GM19035 (cell line): ENCODE results near the gene CARD11.
"Not testable (repeated sequence)": the region's sequence is repeated elsewhere in the genome, so short reads cannot be mapped to it uniquely, and the experiment has no call there.

Experiments
- ATAC-seq: cut with Tn5 transposase; IDR thresholded peaks from one replicate; pipeline ENCODE4 v1.9.1; 2021; ENCODE audit not compliant: unreplicated experiment

Gene CARD11

GRCh38 chr7:3021825-3022224 lies 21.8 kb downstream of the CARD11 start:
- no peak for ATAC-seq

GRCh38 chr7:3021224-3021623 lies 22.4 kb downstream of the CARD11 start:
- ATAC-seq: not testable (repeated sequence)

GRCh38 chr7:3020416-3020815 lies 23.3 kb downstream of the CARD11 start:
- ATAC-seq: no peak

- no peak for ATAC-seq
These were observed 23.9 kb downstream of the CARD11 start for GRCh38 chr7:3019801-3020200.

DNA sequence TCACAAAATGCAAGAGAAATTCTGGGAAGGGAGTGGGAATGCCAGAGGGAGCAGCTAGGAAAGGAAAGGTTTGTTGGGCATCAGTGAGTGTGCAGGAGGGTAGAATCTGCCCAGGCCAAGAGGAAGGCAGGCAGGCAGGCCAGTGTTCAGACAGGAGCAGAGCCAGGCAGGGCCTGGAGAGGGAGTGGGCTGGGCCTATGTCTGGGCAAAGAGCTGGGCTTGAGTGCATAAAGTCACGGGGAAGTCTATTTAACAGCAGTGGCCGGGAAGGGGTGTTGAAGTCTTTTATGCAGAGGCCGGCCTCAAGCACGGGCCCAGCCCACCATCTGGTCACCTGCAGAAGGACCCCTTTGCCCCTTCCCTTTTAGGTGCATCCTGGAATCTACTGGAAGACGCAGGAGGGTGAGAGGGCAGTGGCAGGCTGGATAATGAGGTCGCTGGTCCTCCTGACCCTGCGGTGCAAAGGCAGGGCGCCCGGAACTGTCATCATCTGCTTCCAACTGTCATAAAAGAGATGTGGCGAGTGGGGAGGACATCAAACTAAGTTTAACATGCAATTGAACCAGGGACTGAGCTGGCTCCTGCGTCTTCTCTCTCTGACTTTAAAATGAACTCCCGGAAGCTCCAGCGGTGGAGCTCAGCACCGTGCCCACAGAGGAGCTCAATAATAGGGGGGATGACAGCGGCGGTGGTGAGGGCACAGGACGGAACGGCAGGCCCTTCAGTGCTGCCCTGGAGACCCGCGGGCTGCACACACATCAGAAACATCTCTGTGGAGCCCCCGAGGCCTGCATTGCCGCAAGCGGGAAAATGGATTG lies 29.5 kb downstream of the CARD11 start:
- ATAC-seq: no peak

DNA sequence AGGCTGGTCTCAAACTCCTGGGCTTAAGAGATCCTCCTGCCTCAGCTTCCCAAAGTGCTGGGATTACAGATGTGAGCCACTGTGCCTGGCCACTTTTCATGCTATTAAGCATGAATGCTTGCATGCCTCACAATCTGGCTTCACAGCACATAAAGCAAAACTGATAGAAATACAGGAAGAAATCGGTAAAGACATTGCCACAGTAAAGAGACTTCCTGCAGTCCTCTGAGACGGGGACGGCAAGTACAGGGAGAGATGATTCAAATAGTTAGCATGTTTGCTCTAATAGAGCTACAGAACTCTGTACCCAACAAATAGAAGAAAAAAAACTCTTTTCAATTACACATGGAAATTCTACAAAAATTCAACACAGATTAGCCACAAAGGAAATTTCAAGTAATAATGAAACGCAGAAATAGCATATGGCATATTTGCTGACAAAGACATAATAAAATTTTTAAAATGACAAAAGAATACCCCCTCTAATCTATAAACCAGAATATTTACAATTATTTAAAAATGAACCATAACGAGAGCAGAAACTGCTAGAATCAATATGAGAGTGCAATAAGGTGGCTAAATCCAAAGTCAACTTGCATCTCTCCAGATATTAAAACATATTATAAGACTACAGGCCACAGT lies 32.3 kb downstream of the CARD11 start:
- no peak for ATAC-seq

DNA sequence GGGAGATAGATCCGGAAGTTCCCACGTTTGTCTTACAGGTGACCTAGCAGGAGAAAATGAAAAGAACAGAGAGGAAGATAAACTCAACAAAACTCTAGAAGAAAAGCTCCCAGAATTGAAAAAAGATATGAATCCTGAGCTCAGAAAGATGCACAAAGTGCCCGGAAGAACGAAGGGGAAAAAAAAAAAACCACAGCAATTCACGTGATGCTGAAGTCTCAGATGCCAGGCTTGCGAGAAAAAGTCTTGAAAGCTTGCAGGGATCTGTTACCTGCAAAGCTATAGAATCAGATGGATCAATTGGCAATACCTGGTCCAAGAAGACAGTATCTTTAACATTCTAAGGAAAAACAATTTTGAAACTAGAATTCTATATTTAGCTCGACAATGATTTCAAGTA lies 33.5 kb downstream of the CARD11 start:
- no peak for ATAC-seq

DNA sequence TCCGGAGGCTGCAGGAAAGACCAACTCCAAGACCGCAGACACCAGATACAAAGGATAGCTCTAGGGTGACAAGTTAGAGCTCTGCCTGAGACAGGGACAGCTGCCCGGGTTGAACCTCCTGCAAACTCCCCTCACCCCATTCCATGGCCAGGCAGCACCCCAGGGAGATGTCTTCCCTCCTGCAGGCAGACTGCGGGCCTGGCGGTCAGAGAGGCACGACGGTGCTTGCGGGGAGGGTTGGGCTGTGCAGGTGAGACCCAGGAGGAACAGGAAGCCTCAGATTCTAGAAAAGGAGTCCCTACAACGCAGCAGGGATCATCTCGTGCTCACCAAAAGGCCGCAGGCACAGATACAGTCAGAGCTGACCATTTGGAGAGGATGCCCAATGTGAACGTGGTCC lies 34.6 kb downstream of the CARD11 start:
- no peak for ATAC-seq

- ATAC-seq: no peak
These were observed 35.3 kb downstream of the CARD11 start for GRCh38 chr7:3008386-3008785.

- ATAC-seq: no peak
These were observed 36.0 kb downstream of the CARD11 start for GRCh38 chr7:3007696-3008095.

DNA sequence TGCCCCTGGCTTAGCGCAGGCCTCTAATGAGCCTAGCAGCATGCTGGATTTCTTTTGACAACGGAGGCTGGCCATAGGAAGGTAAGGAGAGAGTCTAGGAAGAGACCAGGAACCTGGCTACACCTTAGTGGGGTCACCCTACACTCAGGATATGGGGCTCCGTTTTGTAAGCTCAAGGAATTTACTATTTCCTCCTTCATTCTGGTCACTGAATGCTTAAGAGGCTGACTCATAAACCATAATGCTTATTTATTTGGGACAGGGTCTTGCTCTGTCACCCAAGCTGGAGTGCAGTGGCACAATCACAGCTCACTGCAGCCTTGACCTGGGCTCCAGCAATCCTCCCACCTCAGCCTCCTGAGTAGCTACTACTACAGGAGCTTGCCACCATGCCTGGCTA lies 38.4 kb downstream of the CARD11 start:
- ATAC-seq: no peak

DNA sequence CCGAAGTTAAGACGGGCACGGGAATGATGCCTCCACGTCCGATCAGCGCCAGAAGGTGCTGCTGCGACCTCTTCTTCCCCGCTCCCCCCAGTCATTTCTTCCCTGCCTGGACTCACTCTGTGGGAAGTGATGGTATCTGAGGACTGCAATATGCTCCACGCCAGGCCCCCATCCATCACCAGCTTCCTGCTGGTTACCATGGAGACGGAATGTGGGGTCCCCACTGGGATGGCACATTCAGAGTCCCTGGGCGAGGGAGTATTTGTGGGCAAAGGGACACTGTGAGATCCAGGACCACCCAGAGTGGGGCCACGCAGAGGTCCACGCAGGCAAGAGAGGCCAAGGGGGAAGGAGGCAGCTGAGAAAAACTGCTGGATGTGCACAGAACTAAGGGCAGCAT lies 39.7 kb downstream of the CARD11 start:
- ATAC-seq: no peak

DNA sequence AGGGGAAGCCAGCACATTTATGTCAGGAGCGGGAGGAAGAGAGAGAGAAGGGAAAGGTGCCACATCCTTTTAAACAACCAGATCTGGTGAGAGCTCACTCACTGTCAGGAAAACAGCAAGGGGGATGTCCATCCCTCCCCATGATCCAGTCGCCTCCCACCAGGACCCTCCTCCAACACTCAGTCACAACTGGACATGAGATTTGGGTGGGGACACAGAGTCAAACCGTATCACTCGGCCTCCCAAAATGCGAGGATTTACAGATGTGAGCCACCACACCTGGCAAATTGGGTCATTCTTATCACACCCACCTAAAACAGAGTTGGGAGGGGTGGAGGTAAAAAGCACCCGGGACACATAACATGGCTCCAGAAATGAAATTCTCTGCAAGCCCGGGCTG lies 41.0 kb downstream of the CARD11 start:
- ATAC-seq: no peak

DNA sequence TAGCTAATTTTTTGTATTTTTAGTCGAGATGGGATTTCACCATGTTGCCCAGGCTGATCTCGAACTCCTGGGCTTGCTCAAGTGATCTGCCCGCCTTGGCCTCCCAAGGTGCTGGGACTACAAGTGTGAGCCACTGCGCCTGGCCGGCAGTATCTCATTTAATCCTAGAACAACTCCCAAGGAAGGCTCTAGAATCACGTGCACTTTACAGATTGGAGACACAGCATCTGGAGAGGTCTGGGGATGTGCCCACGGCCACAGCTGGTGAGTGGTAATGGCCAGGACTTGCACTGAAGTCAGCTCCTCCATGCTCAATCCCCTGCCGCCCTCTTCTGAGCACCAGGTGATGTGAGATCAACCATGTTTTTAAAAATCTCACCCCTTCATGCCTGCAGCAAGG lies 43.1 kb downstream of the CARD11 start:
- ATAC-seq: no peak

- no peak for ATAC-seq
These were observed 44.6 kb downstream of the CARD11 start for GRCh38 chr7:2999078-2999500.

- ATAC-seq: no peak
These were observed 46.7 kb downstream of the CARD11 start for GRCh38 chr7:2997014-2997413.

DNA sequence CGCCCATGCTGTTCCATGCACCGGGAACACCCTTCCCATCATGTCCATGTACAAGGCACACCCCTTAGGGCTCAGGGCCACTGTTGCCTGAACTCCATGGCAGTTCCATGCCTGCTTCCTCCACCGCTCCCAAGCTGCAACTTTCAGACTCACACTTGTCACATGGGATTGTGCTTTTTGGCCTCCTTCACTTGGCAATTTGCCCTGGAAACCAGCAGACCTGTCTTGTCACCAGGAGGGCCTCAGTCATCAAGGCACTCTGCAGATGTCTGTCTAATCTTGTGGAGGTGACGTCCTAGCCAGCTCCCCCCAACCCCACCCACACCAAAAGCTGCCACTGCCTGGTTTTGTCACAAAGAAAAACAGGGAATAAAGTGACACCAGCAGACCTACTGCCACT lies 47.5 kb downstream of the CARD11 start:
- no peak for ATAC-seq

- no peak for ATAC-seq
These were observed 49.8 kb downstream of the CARD11 start for GRCh38 chr7:2993868-2994267.

DNA sequence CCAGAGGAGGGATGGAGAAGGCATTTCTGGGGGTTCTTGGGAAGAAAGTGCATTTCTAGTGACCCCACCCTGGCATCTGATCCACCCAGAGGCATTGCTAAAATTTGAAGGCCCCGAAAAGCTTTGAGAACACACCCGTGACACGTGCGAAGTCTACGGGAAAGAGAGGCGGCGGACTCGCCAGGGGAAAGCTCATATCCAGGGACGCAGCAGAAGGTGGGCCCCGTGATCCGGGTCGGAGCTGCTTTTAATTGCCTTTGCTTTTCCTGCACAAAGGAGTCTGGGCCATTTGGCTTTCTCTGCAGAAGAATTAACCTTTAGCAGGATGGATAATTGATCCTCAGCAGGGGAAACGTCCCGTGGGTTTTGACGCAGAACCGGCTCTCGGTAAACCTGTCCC lies 50.3 kb downstream of the CARD11 start:
- ATAC-seq: no peak

GRCh38 chr7:2990949-2991470 lies 52.7 kb downstream of the CARD11 start:
- no peak for ATAC-seq

DNA sequence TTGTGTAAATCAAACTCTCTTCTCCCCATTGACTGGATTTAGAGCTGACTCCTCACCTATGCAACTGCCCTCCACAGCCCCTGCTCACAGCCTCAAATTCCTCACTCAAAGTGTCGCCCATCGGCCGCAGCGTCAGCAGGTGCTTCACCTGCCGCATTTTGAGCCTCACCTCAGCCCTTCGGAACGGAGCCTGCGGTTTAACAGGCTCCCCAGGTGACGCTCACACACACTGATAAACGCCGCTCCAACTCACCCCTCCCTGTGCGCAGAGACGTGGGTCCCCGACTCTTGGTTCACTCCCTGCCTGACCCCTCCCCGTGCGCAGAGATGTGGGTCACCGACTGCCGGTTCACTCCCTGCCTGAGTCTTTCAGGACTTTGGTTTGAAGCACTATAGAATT lies 57.1 kb downstream of the CARD11 start:
- ATAC-seq: no peak

GRCh38 chr7:2985866-2986265 lies 57.8 kb downstream of the CARD11 start:
- no peak for ATAC-seq
